Mesothelial cell of epicardium (in vitro differentiated cells): Measurements from ENCODE around the gene TIFAB. TPM values are rescaled to one million over a fixed set of nuclear protein-coding genes. Genes with fewer than 3 reads are reported as not detected.

Experiments used
- DNase-seq, 2 experiments: peaks; one replicate each; pipeline ENCODE4 v3.0.0; 2021; ENCODE audit warnings: low spot score in 2 of 2; ENCODE audit not compliant: unreplicated experiment in 2 of 2
- H3K27ac Mint-ChIP-seq: 2 replicates; pipeline ENCODE4 v1.8.0; 2021; ENCODE audit warnings: mixed read lengths
- H3K27me3 Mint-ChIP-seq: 2 replicates; pipeline ENCODE4 v1.8.0; 2021; ENCODE audit warnings: low read depth, mixed read lengths
- H3K36me3 Mint-ChIP-seq: 2 replicates; pipeline ENCODE4 v1.8.0; 2021; ENCODE audit warnings: mixed read lengths
- H3K4me1 Mint-ChIP-seq: 2 replicates; pipeline ENCODE4 v1.8.0; 2021; ENCODE audit warnings: mixed read lengths
- H3K4me3 Mint-ChIP-seq: 2 replicates; pipeline ENCODE4 v1.8.0; 2021; ENCODE audit warnings: mild to moderate bottlenecking, moderate library complexity, mixed read lengths
- H3K9me3 Mint-ChIP-seq: 2 replicates; pipeline ENCODE4 v1.8.0; 2021; ENCODE audit warnings: mixed read lengths
- CTCF ChIP-seq: fragments of 200-600 bp; sonication (generic); IDR thresholded peaks from one replicate; pipeline ENCODE4 v1.5.0; 2021; ENCODE audit warnings: antibody characterized with exemption; ENCODE audit not compliant: unreplicated experiment
- total RNA-seq: library from RNA; stranded (reverse); gene quantifications from 3 replicates; pipeline ENCODE4 v1.2.1, GENCODE V29; 2021

TIFAB gene
- total RNA-seq, 1 donor from 2014 or later = not detected

- Mint-ChIP-seq H3K27me3 (peaks cover 60% of the 10 kb centered on the region), H3K9me3 (no peaks in the 10 kb centered on the region), H3K4me1 (peaks cover 5% of the 10 kb centered on the region), H3K4me3 (no peak overlapping the region), H3K36me3 (no peaks in the 10 kb centered on the region), H3K27ac (no peak overlapping the region)
- no peak for DNase-seq
- TF ChIP-seq CTCF = no peak
Observed at GRCh38 chr5:135478938-135479337, 26.8 kb upstream of the TIFAB start.

- no peak overlapping the region for H3K4me3 Mint-ChIP-seq
- H3K36me3 Mint-ChIP-seq = no peaks in the 10 kb centered on the region
- peaks cover 5% of the 10 kb centered on the region for H3K4me1 Mint-ChIP-seq
- H3K27ac Mint-ChIP-seq = no peak overlapping the region
- H3K27me3 Mint-ChIP-seq = peaks cover 66% of the 10 kb centered on the region
- no peak for TF ChIP-seq CTCF
- DNase-seq = no peak
- H3K9me3 Mint-ChIP-seq = no peaks in the 10 kb centered on the region
Observed at GRCh38 chr5:135477613-135478066, 25.5 kb upstream of the TIFAB start.

GRCh38 chr5:135476615-135477581 lies 24.7 kb upstream of the TIFAB start:
- no peak for DNase-seq
- Mint-ChIP-seq H3K4me1 (peaks cover 5% of the 10 kb centered on the region), H3K4me3 (no peak overlapping the region), H3K9me3 (no peaks in the 10 kb centered on the region), H3K27ac (peak overlapping the region; percentile 49), H3K36me3 (no peaks in the 10 kb centered on the region), H3K27me3 (peaks cover 71% of the 10 kb centered on the region)
- no peak for TF ChIP-seq CTCF

GRCh38 chr5:135473956-135474670 lies 22.0 kb upstream of the TIFAB start:
- Mint-ChIP-seq H3K9me3 (no peaks in the 10 kb centered on the region), H3K4me1 (peaks cover 5% of the 10 kb centered on the region), H3K27ac (no peak overlapping the region), H3K27me3 (peaks cover 80% of the 10 kb centered on the region), H3K4me3 (no peak overlapping the region), H3K36me3 (no peaks in the 10 kb centered on the region)
- TF ChIP-seq CTCF = no peak
- no peak for DNase-seq

- no peak for TF ChIP-seq CTCF
- Mint-ChIP-seq H3K9me3 (no peaks in the 10 kb centered on the region), H3K27me3 (peaks cover 93% of the 10 kb centered on the region)
Observed at GRCh38 chr5:135472141-135472540, 20.0 kb upstream of the TIFAB start.

More at GRCh38 chr5:135472141-135472540, 20.0 kb upstream of the TIFAB start:
- no peak overlapping the region for H3K4me3 Mint-ChIP-seq
- H3K36me3 Mint-ChIP-seq = no peaks in the 10 kb centered on the region
- no peak for DNase-seq
- peaks cover 5% of the 10 kb centered on the region for H3K4me1 Mint-ChIP-seq
- H3K27ac Mint-ChIP-seq = no peak overlapping the region
